DMS 273 treated with DMSO at 0.1 percent for 48 hours (cell line): Measurements from ENCODE around the gene TMEM222.

Experiments used
- DNase-seq: peaks from one replicate; lab custom pipeline; 2025; lab: John Stamatoyannopoulos, UW

The TMEM222 gene

DNA sequence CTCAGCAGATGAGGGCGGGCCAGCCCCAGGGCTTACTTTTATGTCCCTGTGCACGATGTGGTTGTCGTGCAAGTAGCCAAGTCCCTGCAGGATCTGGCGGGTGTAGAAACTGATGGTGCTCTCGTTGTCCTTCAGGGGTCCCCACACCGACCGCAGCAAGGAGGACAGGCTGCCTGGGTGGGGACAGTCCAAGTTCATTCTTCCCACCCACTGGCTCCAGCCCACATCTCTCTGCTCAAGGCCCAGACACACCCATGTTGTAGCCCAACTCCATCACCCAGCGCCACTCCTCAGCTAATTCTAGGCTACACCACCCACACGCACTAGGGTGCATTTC, 37.8 kb downstream of the TMEM222 start:
- DNase-seq: no peak

DNA sequence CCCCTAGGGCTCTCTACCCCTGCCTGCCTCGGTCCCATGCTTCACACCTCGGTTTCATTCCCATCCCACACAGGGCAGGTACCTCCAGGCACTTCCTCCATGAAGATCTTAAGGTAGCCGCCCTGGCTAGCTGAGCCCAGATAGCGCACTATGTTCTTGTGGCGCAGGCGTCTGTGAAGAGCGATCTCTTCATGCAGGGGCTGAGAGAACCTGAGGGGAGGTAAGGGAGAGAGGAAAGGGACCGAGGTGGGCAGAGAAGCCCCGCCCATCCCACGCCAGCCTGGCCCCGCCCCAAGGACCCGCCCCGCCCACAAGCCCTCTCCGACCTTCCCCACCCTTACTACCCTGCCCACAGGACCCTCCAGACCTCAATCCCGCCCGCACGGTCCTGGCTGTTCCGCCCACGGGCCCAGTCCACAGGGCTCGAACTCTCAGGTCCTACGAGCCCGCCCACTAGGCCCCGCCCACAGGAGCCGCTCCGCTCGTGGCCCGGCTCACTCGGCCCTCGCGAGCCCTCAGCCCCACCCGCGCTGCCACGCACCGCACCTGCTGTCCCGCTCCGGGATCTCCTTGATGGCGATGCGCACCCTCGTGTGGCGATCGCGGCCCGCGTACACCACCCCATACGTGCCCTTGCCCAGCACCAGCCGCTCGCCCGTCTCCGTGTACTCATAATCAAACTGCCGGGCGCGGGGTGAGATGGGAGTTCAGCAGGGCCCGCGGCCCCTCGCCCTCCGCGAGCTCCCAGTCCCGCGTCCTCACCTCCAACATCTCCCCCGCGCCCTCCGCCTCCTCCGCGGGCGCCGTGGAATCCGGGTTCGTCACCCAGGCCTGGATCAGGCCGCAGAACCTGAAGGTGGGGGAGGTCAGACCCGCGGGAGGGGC, 38.4 kb downstream of the TMEM222 start:
- DNase-seq: no peak

DNA sequence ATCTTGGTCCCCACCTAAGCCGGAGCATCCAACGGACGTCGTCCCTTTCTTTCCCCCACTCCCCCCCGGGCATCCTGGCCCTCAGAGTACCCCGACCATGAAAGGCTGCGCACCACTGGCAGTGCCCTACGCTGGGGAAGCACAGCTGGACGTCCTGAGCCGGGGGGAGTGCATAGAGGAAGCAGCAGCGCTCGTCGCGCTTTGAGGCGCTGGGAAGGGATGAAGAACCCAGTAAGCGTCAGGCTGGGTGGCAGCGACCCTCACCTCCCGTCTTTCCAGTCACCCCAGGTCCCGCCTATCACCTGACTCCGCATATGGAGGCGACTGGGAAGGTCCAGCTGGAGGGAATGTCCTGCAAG, 39.1 kb downstream of the TMEM222 start:
- DNase-seq: no peak

DNA sequence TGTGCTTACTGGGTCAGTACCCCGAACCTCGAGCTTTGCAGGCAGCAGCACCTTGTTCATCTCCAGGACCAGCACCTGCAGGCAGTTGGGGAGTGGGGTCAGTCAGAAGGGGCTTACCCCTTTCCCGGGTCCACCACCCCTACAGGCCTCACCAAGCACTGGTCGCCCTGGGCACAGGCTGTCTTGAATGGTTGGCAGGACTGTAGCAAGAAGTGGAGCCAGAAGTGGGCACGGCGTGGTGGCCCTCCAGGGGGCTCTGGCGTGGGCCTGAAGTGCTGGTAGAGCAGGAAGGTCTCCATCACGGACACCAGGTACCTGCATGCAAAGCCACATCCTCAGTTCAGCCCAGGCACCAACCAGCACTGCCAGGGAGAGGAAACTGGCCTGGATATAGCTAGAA, 39.6 kb downstream of the TMEM222 start:
- no peak for DNase-seq

DNA sequence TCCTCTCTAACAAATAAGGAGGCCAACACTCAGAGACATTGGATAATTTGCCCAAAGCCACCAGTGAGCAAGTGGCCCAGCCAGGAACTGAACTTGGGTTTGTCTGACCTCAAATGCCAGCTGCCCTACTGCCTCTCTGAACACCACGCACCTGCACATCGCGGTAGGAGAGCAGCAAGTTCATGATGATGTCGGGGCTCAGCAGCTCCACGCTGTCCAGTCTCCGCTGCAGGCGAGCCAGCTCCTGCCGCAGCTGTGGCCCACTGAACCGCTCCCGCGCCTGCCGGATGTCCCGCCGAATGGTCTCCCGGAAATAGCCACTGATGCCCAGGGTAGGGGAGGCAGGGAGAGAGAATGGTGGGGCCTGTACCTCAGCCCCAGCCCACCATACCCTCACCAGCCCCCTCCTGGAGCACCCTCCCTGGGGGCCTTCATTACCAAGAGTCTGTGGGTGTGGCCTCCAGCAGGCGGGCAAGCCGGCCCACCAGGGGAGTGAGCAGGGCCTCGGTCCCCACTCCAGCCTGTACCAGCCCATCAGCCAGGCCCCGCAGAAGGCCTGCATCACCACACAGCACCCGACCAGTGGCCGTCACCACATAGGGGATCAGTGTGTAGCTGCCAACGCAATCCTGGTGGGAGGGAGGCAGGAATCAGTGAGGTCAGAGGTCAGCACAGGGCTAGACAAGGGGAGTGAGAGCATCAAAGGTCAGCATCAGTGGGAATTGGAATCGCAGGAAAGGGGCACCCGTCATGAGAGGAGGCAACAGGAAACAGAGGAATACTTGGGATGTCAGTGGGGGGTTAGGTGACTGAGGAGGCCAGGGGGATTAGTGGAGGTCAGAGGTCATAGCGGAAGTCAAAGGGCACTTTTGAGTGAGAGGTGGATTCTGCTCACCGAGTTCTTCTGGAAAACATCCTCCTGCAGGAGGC, 42.1 kb downstream of the TMEM222 start:
- no peak for DNase-seq

DNA sequence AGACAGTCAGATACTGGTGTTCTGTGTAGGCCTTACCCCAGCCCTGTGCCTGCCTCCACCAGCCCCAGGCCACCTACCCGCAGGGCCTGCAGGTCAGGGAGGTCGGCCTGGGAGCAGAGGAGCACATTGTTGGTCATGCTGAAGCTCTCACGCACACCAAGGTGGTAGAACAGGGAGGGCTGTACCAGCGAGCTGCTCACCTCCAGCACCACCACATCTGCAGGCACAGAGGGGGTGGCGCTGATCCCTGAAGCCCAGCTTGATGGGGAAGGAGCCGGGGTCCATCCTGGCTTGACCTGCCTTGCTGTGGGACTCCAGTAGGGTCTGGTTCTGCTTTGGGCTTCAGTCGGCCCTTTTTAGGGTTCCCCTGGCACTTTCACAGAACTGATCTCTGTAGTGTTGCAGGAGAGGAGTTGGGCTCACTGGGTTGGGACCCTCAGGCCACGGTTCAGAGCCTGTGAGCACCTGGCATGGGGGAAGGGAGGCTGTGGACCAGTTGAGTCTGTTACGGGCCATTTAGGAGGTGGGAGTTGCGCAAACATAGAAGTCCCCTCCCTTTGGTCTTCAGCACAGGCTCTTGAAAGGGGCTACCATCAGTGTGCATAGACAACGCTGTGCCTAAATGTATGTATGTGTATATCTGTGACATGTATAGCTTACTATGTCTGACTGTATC, 42.9 kb downstream of the TMEM222 start:
- DNase-seq: no peak

DNA sequence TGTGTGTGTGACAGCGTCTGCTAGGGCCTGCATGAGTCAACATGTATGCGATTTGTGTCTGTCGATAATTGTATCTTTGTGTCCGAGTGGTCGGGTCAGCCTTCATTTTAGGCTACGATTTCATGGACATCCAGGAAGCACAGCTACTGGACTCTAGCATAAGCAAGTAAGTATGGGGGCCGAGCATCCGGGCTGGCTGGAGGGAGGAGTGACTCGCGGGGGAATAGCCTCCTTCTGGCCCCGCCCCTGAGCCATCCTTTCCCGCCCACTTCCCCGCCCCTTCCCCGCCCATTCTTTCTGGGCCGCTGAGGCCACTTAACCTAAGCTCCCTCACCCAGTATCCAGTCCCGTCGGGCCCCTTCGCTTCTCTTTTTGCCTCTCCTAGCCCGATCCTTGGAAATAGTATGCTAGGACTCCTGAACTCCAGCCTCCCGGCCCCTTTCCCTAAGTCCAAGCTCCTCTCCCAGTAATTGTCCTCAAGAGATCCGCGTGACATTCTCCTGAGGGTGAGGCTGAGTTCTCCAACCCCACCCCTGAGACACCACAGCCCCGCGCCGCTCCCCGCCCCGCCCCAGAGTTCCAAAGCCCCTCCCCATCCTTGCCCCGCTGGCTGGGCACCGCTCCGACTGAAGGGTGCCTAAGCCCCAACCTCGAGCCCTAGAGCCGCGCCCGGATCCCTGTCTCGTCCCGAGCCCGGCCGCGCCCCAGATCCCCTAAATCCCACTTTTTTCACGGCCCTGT, 43.6 kb downstream of the TMEM222 start:
- peak; percentile 79 for DNase-seq

DNA sequence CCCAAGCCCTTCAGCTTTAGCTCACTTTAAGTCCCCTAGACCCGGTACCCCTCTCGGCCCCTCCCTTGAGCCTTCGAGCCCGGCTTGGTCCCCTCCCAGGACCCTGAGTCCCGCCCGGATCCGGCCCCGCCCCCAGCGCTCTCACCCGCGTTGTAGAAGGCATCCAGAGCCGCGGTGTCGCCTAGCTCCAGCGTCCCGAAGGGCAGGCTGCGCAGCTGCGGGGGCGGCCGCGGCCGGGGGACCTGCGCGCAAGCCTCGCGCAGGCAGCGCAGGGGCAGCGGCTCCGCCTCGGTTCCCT, 44.1 kb downstream of the TMEM222 start:
- DNase-seq: peak; percentile 46

DNA sequence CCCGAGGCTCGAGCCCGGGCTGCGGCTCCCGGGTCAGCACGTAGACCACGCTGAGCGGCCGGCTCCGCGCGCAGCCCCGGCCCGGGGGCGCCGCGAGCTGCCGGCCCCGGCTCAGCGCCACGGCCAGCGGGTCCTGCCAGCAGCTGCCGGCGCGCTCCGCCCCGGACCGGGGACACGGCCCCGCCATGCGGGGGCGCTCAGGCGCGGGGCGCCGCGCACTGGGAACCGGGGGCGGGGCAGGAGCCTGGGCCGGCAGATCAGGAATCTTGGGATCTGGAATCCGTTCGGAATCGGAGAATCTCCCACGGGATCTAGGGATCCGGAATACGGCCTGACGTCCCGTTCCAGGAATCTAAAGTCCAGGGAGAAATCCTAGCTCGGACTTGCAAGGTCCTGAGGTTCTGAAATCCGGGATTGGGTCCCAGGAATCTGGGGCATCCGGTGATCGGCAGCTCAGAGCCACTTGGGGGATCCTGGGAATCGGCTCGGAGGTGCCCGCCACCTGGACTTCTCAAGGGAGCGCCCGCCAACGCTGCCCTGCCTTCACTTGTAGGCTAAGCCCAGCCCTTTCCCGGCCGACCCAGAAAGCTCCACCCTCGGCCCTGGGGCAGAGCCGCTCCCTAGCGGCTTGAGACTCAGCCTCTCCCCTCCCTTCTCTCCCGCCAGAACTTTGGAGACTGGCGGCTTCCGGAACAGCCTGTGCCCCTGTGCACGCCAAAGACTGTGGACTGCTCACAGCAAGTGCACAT, 44.6 kb downstream of the TMEM222 start, which contains the start of gene MAP3K6:
Gene MAP3K6 (minus strand): TSS at position 551 of the 749 bp plus-strand sequence. CDS start 364 bp downstream, at position 187.
- peak; percentile 72 for DNase-seq

DNA sequence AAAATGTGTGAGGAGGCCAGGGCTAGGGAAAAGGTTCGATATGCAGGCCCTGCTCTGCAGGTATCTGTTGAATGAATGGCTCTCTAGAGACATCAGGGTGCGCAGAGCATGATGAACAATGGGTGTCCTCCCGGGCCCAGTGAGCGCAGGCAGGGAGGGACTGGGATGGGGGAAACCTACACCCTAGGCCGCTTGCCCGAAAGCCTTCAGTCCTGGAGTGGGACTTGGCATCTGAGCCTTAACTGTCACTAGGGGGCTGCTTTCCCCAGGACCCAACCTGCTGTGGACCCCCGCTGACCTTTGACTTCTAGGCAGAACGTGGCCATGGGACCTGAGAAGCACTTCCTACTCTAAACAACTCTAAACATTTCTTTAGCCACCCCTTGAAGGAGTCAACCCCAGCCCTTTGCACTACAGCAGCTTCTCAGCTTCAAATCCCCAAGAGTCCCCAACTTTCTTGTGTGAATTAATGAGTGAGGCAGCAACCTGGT, 45.2 kb downstream of the TMEM222 start:
- DNase-seq: no peak

DNA sequence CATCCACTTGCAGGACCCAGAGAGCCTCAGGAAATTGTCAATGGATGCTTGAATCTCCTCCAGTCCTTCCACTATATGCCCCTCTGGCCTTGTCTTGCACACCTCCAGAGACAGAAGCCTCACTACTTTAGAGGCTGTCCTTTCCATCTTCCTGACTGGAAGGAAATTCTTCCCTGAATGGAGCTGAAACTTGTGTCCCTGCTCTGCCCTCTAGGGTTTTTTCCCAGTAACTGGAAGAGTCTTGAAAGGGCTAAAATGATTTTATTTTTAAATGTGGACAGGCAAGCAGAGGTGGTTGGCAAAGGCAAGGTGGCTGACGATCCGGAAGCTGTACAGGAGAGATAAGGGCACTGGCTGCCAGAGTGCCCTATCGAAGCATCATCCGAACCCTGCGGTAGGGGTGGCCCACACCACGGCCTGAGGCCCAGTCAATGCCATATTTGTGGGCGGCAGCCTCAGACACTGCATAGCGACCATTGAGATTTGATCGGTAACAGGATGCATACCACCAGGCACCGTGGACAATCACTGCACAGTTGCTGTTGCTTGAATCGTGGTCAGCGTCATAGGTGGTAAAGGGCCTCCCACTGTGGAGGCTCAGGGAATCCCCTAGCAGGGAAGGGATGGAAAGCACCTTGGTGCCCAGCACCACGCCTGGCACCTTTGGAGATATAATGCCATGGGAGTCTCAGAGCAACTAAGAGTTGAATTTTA, 47.1 kb downstream of the TMEM222 start:
- no peak for DNase-seq

DNA sequence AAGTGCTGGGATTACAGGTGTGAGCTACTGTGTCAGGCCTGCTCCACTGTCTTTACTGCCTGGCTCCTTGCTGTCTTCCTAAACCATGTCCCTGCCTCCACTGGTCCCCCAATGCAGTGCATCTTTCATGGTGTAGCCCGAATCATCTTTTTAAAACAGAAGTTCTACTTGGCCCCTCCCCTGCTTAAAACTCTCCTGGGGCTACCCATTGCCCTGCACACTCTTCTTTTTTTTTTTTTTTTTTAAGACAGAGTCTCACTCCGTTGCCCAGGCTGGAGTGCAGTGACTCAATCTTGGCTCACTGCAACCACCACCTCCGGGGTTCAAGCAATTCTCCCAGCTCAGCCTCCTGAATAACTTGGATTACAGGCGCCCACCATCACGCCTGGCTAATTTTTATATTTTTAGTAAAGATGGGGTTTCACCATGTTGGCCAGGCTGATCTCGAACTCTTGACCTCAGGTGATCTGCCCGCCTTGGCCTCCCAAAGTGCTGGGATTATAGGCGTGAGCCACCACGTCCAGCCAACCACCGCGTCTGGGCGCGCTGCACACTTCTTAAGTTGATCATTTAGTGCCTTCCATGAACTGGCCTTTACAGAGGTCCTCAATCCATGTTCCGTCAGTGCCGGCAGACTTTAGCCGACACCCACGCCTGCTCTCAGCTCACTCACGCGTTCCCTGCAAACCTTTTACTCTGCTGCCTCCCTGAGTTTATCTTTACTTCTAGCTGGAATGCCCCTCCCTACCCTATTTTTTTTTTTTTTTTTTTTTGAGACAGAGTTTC, 50.3 kb downstream of the TMEM222 start:
- no peak for DNase-seq

DNA sequence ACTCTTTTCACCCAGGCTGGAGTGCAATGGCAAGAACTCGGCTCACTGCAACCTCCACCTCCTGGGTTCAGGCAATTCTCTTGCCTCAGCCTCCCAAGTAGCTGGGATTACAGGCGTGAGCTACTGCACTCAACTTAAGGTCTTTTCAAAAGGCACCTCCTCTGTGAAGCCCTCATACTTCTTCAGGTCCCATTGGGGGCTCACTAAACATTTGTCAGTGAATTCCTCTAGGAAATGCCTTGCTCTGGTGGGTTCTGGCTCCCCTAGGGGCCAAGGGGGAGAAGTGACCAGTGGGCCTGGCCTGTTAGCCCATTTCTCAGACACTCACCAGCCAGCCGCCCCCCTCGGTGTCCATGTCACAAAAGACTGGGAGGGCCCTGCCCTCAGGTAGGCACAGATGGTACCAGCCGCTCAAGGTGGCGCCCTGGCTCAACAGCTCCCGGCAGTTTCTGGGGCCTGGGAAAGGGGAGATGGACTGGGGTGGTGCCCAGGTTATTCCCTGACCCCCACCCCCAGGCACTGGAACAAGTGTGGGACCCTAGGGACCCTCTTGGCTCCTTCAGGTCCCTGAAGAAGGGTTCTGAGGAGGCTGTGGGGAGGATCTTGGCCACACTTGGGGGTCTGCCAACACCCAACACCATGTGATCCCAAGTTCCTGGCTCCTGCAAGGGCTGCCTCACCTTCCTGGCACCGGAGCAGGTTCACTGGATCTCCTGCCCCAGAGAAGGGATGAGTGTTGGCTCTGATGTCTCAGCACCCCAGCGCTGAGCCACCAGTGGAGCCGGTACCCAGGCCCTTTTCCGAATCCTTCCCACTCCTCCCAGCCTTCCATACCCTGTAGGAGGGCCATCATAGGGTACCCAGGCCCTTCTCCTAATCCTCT, 51.1 kb downstream of the TMEM222 start:
- DNase-seq: no peak

DNA sequence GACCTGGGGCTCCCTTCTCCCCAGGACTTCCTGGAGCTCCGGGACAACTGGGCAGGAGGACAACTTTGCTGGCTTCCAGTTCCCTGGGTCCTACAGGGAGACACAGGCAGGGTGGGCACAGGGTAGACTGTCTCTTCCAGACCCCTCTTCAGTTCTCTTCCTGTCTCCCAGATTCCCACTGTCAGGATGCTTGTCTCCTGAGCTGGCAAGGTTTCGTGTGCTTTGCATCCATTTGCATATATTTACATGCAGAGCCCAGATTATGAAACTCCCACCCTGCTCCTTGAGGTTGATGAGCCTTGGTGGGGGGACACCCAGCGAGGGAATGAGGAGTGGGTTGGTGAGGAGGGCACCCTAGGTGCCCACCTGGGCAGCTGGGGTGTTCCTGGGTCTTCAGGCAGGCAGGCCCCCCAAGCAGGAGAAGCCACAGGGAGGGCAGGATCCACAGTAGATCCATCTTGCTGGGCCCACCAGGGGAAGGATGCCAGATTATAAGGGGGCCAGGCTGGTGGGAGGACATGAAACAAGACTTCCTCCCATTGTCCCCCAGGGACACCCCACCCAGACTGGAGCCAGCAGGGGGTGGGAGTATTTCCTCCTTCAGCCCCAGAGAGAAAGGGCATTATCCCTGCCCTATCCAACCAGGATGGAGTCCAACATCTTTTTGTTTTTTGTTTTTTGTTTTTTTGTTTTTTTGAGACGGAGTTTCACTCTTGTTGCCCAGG, 52.6 kb downstream of the TMEM222 start, which contains the start of gene FCN3:
Gene FCN3 (minus strand): TSS at position 463 of the 725 bp plus-strand sequence. CDS start 6 bp downstream, at position 457.
- DNase-seq: no peak

DNA sequence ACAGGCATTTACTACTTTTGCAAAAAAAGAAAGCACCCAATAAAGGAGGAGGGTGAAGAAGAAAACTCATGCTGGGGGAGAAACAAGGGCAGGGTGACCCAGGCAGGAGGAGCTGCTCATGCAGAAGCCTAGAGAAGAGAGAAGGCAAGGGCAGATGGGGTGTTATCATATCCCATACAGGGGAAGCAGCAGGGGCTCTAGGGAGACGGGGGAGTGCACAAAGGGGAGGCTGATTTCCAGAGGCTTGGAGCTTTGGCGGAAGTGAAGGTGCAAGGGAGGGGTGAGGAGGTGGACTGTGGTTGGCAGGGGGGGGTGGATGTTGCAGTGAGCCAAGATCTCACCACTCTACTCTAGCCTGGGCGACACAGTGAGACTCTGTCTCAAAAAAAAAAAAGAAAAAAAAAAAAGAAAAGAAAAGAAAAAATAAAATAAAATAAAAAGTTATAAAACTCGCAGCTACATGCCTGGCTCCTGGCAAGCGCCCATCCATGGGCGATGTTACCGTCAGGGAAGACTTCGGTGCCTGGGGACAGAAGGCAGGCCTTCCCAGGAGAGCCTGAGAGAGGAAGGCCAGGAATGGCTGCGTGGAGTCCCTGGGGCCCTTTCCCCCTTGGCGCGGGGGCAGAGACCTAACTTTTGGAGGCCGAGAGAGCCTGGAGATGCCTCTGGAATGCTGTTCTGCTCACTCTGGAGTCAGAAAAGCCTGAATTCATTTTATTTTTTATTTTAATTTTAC, 56.0 kb downstream of the TMEM222 start:
- DNase-seq: no peak

DNA sequence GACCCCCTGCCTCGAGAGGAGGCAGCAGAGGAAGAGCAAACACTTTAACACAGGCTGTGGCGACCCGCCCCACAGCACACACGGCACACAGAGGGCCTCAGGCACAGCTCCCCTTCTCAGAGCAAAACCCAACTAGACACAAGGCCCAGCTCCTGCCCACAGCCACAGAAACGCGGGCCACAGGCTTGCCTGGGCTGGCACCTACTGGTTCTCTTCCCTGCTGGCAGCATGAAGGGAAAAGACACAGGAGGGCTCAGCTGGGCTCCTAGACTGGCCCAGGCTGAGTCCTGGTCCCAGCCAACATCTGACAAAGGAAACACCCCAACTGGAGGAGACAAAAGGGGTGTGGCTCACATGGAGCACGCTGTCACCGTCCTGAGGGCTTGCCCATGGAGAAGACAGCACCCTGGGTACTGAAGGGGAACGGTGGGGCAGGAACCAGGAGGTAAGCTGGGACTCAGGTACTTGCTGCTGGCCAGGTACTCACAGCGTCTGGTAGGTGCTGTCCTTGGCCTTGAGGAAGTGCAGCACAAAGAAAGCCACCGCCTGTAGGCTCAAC, 57.7 kb downstream of the TMEM222 start:
- no peak for DNase-seq

DNA sequence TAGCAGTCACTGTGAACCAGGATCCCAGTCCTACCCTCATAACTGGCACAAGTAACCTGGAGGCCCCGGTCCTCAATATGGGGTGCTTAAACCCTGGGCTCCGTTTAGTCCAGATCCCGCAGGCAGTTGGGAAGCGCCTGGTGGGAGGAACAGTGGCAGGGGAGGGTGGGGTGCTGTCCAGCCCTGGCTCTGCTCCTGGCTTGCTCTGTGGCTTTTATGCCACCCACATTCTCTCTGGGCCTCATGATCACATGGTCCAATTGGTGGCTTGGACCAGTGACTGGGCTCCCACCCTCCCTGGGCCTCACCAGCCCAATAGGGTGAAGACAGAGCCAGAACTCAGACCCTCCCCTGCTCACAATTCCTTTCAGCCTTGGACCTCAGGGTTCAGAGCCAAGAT, 58.3 kb downstream of the TMEM222 start:
- no peak for DNase-seq
